PC-9 (cell line): ENCODE data around the gene CRTAC1.

ENCODE experiments used
- EZH2 ChIP-seq: fragments of 200-600 bp; sonication (generic); IDR thresholded peaks from 2 replicates; pipeline ENCODE4 v1.8.0; 2017; ENCODE audit warnings: antibody characterized with exemption, low read depth
- TF ChIP-seq, protein P1 (sequence below): fragments of 200-600 bp; sonication (generic); conservative IDR thresholded peaks from 2 replicates; pipeline ENCODE4 v1.6.1; 2017; ENCODE audit warnings: mixed run types, antibody characterized with exemption, mild to moderate bottlenecking, moderate library complexity

DNA sequence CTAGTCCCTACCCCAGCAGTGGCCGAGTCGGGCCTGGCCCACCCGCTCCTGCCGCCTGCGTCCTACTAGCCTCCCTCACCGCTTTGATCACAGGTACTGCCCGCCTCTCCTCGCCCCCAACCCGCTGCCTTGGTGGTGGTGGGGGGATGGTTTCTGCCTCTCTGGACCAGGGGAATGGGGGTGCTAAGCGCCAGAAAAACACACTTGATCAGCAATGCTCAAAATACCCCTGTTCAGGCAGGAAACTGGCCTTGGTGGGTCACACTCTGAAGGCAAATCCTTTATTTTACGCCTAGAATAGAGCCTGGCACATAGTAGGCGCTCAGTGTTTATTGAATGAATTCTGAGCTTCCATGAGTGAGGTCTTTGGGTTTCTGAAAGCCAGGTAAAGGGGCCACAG, 1.0 kb upstream of the CRTAC1 start:
- TF ChIP-seq, protein P1, sequence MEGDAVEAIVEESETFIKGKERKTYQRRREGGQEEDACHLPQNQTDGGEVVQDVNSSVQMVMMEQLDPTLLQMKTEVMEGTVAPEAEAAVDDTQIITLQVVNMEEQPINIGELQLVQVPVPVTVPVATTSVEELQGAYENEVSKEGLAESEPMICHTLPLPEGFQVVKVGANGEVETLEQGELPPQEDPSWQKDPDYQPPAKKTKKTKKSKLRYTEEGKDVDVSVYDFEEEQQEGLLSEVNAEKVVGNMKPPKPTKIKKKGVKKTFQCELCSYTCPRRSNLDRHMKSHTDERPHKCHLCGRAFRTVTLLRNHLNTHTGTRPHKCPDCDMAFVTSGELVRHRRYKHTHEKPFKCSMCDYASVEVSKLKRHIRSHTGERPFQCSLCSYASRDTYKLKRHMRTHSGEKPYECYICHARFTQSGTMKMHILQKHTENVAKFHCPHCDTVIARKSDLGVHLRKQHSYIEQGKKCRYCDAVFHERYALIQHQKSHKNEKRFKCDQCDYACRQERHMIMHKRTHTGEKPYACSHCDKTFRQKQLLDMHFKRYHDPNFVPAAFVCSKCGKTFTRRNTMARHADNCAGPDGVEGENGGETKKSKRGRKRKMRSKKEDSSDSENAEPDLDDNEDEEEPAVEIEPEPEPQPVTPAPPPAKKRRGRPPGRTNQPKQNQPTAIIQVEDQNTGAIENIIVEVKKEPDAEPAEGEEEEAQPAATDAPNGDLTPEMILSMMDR, result no peak
- no peak for TF ChIP-seq EZH2
